ENCODE results near the gene ALDH5A1. TPM values are rescaled to one million over a fixed set of nuclear protein-coding genes. Genes with fewer than 3 reads are reported as not detected.
A peak's percentile ranks its signal among the peaks of the same experiment; 100 is the strongest.

ALDH5A1 gene
- total RNA-seq, 4 donors from 2014 or later = 4.1 to 12.1 (median 7.9) TPM

GRCh38 chr6:24517659-24518543 lies 23.1 kb downstream of the ALDH5A1 start:
- 72 to 90% methylated on average over 2 to 4 of the region's 4 CpGs for WGBS, 2 donors (ENCODE audit: low coverage in 1 of 2)
- H3K27ac ChIP-seq = peak overlapping the region in 2 of 4 donors; percentile 17 to 34
- TF ChIP-seq POLR2AphosphoS5 (IDR thresholded peaks at IDR 0.05) (no peak), CTCF (IDR thresholded peaks at IDR 0.05) (no peak), POLR2A (IDR thresholded peaks at IDR 0.05) (no peak), EP300 (IDR thresholded peaks at IDR 0.05; ENCODE audit: low read depth) (no peak)
- no peaks in the 10 kb centered on the region for H3K27me3 ChIP-seq
- no peak for DNase-seq
- no peaks in the 10 kb centered on the region for H3K9me3 ChIP-seq
- intact Hi-C loops (cut with DNase I; ENCODE audit: low total_unique reads) (no loop called here), in situ Hi-C loops (cut with MboI; ENCODE audit: low pct_ligation_motif_present in 1 of 4, low pct_unique_long_range_greater_than_20kb in 1 of 4, low sequenced_read_pairs in 3 of 4) (no loop called here)
- H3K4me3 ChIP-seq = no peak overlapping the region
- peaks cover 0 to 11% (median 0%) of the 10 kb centered on the region in 4 donors for H3K36me3 ChIP-seq
- H3K4me1 ChIP-seq = no peaks in the 10 kb centered on the region

DNA sequence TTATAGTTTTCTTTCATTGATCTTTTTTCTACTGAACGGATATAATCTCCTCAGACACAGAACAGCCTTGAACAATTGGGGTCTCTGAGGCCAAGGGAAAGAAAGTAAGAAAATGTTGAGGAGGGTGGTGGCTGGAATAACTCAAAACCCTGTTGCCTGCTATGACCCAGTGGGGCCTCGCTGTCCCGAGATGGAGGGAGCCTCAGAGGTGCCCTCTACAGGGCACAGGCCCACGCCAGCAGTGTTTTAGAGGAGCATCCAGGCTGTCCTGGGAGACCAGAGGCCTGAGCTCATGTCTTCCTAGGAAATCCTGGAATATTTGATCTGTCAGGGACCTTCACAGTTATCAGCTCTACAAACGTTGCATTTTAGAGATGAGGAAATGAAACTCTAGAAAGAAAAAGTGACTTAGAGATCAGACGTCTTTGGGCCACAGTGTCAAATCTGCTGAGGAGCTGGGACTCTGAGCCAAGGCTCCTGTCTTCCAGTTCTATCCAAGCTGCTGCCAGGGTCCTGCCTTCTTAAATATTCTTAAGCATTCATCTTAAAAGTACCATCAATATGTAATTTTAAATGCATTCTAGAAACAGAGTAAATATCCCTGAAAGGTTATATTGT lies 26.3 kb downstream of the ALDH5A1 start:
- DNase-seq = peak; percentile 62
- 36 to 65% methylated on average over 2 to 6 of the region's 6 CpGs for WGBS, 2 donors (ENCODE audit: low coverage in 1 of 2)
- Histone ChIP-seq H3K4me3 (no peak overlapping the region), H3K27me3 (no peaks in the 10 kb centered on the region), H3K36me3 (peaks cover 0 to 2% (median 0%) of the 10 kb centered on the region in 4 donors), H3K27ac (no peak overlapping the region), H3K4me1 (no peaks in the 10 kb centered on the region), H3K9me3 (no peaks in the 10 kb centered on the region)
- TF ChIP-seq CTCF (IDR thresholded peaks at IDR 0.05) (peak; percentile 23 to 63 (median 53)), POLR2AphosphoS5 (IDR thresholded peaks at IDR 0.05) (no peak)
- intact Hi-C loops (cut with DNase I; ENCODE audit: low total_unique reads) = no loop called here
- in situ Hi-C loops (cut with MboI; ENCODE audit: low pct_ligation_motif_present in 1 of 4, low pct_unique_long_range_greater_than_20kb in 1 of 4, low sequenced_read_pairs in 3 of 4) = loop anchor here in 1 of 4 donors (10.0 kb wide), 1 partner anchor 86 kb away; no protein-coding TSS in a partner anchor

DNA sequence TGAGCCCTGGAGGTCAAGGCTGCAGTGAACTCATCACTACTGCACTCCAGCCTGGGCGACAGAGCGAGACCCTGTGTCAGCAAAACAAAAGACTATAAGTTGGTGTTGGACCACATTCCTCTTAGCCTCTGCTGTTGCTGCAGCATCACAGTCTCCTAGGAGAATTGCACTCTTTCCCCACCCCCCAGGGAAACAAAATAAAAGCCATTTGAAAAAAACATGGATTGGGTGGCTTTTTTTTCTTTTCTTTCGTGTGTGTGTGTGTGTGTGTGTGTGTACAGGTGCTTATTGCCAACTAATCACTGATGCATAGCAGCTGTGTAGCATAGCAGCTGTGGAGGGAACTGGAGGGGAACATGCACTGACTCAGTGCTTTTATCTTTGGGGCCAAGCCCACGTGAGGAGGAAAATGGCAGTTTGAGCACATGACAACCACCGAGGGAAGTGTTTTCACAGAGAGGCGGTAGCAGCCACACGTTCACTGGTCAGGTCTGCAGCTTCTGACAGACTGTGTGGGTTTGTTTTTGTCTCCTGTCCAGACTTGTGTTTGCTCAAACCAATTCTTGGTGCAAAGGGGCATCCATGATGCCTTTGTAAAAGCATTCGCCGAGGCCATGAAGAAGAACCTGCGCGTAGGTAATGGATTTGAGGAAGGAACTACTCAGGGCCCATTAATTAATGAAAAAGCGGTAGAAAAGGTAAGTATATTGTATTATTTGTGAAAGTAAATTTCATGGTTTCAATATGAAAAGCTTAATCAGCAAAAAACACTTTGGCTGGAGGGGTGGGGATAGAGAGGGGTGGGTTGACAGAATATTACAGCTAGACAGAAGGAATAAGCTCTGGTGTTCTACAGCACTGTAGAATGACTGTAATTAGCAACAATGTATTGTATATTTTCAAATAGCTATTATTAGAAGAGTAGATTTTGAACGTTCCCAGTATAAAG lies 27.7 kb downstream of the ALDH5A1 start:
- no peak for DNase-seq
- Histone ChIP-seq H3K4me3 (no peak overlapping the region), H3K27ac (no peak overlapping the region), H3K9me3 (no peaks in the 10 kb centered on the region), H3K4me1 (no peaks in the 10 kb centered on the region), H3K27me3 (no peaks in the 10 kb centered on the region), H3K36me3 (no peaks in the 10 kb centered on the region)
- 82 to 91% methylated on average over 7 to 13 of the region's 13 CpGs for whole genome bisulfite sequencing, 2 donors (ENCODE audit: low coverage in 1 of 2)
- in situ Hi-C loops (cut with MboI; ENCODE audit: low pct_ligation_motif_present in 1 of 4, low pct_unique_long_range_greater_than_20kb in 1 of 4, low sequenced_read_pairs in 3 of 4) (loop anchor here in 1 of 4 donors (10.0 kb wide), 1 partner anchor 88 kb away; no protein-coding TSS in a partner anchor), intact Hi-C loops (cut with DNase I; ENCODE audit: low total_unique reads) (no loop called here)
- TF ChIP-seq EP300 (IDR thresholded peaks at IDR 0.05; ENCODE audit: low read depth) (no peak), CTCF (IDR thresholded peaks at IDR 0.05) (no peak), POLR2AphosphoS5 (IDR thresholded peaks at IDR 0.05) (no peak), POLR2A (IDR thresholded peaks at IDR 0.05) (no peak)

Data from transverse colon (tissue), 4 donors.